Stimulated activated CD4-positive, alpha-beta T cell treated with anti-CD3 and anti-CD28 coated beads, Interleukin-4, amount 100 ng/mL, for 4 hours (primary cell): Measurements from ENCODE around the gene NCOA7.
"Not testable (repeated sequence)": the region's sequence is repeated elsewhere in the genome, so short reads cannot be mapped to it uniquely, and the experiment has no call there.

Experiments used
- DNase-seq, 2 experiments: peaks; one replicate each; pipeline ENCODE4 v3.0.0-alpha.2; 2020

NCOA7 gene

DNA sequence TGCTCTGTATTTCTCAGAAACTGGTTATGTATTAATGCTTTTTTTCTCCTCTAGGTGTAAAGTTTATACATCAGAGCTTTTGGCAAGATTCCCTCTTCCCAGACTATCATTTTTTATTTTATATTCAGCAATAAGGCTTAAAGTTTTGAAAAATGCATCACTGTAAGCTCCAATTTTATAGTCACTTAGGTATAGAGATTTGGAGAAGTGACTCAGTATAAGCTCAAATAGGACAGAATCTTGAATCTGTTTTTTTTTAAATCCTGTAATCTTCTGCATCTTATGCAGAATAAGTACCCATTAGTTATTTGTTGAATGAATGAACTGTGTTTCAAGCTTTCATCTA, 1.0 kb downstream of the NCOA7 start:
- DNase-seq = no peak

DNA sequence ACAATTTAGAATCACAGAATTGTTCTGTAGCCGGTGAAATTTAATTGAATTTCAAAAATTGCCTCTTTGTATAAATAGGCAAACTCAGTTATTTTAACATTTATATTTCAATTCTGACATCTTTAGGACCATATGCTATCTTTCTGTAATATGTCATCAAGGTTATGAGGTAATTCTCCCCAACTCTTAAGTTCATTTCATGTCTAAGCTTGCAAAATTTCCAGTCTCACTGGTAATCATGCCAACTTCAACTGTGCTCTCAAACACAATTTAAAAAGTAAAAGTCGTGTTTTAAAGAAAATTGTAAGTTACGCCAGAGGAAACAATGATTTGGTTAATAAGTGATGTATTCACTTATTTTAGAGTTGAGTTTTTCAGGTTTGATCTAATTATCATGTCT, 1.4 kb downstream of the NCOA7 start:
- DNase-seq = no peak

- DNase-seq = no peak
These were observed 1.9 kb downstream of the NCOA7 start for GRCh38 chr6:125792680-125793079.

DNA sequence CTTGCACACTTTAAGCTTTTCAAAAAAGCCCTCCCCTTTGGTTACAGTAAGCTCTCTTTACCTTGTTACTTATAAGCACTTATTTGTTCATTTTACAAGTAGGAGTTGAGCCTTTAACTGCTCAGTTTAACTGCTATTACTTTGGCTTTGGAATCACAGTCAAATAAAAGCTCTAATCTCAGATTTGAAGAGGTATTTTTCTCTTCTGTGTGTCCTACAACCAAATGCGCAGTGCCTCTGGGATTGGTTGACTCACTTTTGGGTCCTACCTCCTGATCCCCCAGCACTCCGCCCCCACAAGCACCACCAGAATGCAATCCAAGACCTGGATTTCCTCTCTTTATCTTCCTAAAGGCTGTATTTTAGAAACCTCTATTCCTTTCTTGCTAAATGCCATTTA, 2.5 kb downstream of the NCOA7 start:
- DNase-seq = no peak

GRCh38 chr6:125793863-125794262, 3.1 kb downstream of the NCOA7 start:
- no peak for DNase-seq

DNA sequence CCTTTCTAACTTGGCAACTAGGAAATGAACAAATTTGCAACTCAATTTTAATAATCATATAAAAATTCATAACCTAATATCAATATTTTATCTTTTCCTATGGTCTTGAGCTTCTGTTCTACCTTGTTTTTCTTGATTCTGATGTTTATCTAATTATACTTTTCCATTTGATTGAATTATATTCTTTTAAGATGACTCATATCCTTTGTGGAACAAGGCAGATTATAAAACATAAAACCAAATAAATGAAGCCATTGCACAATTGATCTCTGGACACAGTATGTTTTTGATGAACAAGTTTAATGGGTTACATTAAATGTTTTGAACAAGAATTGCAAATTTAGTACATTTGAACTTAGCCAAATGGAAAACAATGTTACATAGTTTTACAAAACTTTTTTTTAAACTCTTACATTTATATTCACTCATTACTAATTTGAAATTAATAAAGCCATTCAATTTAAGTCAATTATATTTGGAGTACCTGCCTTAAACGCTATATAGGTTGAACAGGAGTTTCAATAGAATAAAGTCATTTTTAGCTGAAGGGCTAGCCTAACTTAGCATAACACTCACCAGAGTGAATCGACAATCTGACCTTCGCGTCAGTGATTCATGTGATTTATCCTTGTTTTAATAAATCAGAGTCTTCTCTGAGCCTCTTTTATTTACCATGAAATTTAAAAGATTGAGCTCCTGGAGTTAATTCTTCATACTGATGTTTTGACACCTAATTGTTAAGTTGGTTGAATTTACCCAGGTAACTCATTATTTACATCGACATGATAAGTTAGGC, 3.8 kb downstream of the NCOA7 start:
- no peak for DNase-seq

GRCh38 chr6:125795301-125795700, 4.5 kb downstream of the NCOA7 start:
- no peak for DNase-seq

GRCh38 chr6:125797120-125797885, 6.5 kb downstream of the NCOA7 start:
- DNase-seq = no peak

GRCh38 chr6:125797886-125798444, 7.2 kb downstream of the NCOA7 start:
- no peak for DNase-seq

DNA sequence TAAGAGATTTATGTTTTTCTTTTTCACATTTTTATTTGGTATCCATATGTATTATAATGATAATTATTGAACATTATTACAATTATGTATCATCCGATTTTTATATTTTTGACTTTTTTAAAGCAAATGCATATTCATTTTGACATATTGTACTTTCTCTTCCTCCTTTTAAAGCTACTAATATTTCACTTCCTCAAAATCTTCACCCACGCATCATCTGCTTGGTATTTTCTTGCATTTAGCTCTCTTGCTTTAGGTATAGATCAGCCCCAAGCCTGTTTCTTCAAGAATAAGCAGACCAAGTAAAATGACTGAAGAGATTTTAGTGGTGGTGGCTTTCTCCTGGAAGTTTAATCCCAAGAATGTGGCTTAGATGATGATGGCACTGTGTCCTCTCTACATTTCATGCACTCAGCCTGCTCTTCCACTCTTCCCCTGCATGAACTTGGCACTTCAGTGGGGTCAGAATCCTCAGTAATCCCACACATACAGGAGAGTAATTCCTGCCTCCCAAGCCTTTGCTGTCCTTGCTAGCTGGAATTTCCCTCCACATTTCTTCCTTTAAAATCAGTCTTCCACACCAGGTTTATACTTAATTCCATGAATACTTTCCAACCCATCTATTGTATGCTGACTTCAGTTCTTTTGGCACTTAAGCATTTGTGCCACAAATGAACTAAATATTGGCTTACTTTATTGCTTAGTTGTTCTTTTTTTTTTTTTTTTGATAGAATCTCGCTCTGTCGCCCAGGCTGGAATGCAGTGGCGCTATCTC, 8.2 kb downstream of the NCOA7 start:
- no peak for DNase-seq

DNA sequence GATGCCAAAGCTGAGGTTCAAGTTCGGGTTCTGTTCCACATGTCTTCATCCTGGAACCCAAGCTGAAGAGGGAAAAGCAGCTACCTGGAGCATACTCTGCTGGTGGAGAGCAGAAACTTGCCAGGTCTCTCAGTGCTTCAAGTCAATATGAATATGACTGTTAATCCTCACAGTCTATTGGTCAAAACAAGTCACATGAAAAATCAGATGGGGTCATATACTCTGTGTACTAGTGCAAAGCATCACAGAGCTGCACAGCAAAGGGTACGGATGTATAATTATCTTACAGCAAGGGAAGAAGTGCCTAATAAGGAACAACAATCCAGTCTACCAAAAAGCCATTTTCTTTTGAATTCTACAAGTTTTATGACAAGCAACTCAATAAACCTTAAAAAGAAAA, 11.6 kb downstream of the NCOA7 start:
- no peak for DNase-seq

GRCh38 chr6:125802943-125803377, 12.2 kb downstream of the NCOA7 start:
- no peak for DNase-seq

DNA sequence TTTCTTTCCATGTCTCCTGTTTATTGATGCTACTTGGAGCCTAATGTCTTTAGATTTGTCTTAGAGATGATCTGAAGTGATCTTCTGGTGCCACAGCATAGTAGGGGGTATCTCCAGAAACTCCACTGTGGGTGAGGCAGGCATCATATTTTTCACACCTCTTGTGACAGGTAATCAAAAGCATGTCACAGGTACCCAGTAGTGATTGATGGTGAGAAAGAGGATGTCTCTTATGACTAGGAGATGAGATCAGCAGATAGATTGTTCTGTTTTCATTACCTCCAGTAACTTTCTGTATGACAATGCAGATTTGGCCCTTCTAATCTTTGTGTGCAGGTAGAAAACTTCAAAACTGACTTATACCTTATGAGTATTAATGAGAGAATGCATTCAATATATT, 13.5 kb downstream of the NCOA7 start:
- no peak for DNase-seq

DNA sequence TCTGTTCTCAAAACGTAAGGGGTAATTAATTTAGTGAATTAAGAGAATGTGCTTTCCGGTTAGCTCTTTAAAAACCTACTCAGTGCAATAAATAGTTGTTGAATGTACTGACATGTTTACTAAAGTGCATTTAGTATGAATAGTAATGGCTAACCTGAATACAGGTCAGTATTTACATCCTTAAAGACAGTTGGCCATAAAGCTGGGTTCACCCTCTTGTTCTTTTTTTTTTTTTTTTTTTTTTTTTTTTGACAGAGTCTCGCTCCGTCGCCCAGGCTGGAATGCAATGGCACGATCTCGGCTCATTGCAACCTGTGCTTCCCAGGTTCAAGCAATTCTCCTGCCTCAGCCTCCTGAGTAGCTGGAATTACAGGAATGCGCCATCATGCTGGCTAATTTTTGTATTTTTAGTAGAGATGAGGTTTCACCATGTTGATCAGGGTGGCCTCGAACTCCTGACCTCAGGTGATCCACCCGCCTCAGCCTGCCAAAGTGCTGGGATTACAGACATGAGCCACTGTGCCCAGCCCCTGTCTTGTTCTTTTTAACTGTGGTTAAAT, 14.2 kb downstream of the NCOA7 start:
- DNase-seq = not testable (repeated sequence)

DNA sequence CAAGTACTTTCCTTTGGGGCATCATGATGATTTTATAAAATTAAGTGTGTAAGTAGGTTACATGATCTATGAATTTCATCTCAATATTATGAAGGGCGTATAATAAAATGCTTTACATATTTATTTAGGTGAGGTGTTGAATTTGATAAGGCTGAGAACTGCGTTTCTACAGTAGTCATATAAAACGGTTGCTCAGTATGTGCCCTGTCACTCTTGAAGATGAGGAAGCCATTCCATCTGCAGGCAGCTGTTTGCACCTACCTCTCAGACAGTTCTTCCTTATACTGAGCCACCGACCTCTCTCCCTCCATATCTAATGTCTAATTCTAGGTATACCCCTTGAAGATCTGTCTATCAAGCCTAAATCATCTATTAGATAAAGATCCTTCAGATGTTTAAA, 16.1 kb downstream of the NCOA7 start:
- no peak for DNase-seq

GRCh38 chr6:125807293-125807692, 16.5 kb downstream of the NCOA7 start:
- DNase-seq = no peak

- no peak for DNase-seq
These were observed 17.3 kb downstream of the NCOA7 start for GRCh38 chr6:125808060-125808459.

- no peak for DNase-seq
These were observed 17.8 kb downstream of the NCOA7 start for GRCh38 chr6:125808591-125808990.

DNA sequence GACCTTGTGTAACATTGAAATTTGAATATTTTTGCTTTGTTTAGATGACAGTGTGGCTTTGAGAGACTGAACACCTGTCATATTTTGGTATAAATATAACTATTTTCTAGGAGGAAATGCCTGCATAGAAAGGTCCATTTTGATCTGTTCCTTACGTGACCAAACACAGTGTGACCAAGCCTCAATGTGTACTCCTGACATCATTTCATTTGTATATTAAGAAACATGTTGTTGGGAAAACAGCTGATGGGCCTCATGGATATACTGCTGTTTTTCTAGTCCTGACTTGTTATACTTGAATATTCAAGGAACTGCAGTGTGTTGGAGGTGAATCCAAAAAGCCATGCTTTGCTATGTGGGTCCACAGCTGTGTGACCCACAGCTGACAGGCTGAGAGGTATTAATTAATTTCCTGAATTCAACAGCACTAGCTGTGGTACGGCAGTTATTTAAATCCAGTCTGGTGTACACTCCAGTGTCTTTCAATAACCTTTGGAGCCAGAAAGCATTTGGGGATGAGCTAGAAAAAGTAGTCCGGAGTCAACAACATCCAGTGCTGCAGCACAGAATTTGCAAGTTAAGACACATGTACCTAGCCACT, 18.9 kb downstream of the NCOA7 start:
- no peak for DNase-seq

- DNase-seq = no peak
These were observed 19.7 kb downstream of the NCOA7 start for GRCh38 chr6:125810445-125810844.

DNA sequence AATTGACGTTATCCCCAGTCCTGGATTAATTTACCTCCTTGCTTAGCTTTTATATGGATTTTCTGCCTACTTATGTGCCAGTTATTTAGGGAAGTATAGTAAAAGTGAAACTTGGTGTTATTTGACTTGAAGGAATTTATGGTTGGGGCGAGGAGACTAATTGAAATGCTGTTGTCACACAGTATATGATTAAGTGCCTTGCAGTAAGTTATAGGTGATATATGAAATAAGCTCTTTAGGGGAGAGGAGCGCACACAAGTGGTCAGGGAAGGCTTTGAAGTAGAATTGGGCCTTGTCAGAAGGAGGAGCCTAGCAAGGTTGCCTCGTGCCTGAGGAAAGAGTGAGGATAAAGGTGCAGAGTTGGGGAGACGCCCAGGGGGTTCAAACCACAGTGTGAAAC, 20.5 kb downstream of the NCOA7 start:
- no peak for DNase-seq
